Non-pigmented ciliary epithelial cell (primary cell): ENCODE measurements around the gene FLNC.

Experiments used
- DNase-seq: peaks from one replicate; pipeline ENCODE4 v3.0.0-alpha.2; 2010; ENCODE audit warnings: low read depth

Gene FLNC

DNA sequence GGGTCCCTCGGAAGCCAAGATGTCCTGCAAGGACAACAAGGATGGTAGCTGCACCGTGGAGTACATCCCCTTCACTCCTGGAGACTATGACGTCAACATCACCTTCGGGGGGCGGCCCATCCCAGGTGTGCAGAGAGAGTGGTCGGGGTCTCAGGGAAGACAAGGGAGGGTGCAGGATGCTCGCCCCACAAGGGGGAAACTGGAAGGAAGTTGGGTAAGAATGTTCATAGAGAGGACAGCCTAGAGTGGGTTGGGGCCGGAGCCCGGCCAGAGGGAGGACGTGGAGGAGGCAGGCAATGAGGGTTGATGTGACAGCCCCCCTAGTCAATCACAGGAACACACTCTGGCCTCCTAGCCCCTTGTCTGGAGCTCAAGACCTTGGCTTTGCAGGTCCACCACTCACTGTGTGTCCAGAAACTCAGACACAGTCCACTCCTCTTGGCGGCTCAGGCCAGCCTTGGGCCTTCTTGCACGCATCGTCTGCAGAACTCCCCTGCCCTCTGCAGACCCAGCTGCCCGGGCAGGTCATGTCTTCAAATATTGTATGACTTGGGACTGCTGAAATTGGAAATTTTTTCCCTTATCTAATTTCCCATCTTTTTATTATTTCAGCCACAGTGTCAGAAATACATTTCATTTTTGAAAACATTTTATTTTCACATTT lies 16.7 kb downstream of the FLNC start:
- no peak for DNase-seq

DNA sequence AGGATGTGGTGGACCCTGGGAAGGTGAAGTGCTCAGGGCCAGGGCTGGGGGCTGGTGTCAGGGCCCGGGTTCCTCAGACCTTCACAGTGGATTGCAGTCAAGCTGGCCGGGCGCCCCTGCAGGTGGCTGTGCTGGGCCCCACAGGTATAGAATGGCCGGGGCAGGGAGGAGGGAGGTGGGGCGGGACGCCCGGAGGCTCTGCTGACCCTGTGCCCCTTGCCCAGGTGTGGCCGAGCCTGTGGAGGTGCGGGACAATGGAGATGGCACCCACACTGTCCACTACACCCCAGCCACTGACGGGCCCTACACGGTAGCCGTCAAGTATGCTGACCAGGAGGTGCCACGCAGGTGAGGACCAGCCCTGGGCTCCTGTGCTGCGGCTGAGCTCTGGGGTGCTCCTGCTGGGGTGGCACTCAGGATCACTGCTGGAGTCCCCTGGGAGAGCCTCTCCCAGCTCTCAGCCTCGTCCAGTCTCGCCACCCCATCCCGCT lies 17.6 kb downstream of the FLNC start:
- DNase-seq, result no peak

GRCh38 chr7:128848289-128849155 lies 18.3 kb downstream of the FLNC start:
- DNase-seq, result no peak

DNA sequence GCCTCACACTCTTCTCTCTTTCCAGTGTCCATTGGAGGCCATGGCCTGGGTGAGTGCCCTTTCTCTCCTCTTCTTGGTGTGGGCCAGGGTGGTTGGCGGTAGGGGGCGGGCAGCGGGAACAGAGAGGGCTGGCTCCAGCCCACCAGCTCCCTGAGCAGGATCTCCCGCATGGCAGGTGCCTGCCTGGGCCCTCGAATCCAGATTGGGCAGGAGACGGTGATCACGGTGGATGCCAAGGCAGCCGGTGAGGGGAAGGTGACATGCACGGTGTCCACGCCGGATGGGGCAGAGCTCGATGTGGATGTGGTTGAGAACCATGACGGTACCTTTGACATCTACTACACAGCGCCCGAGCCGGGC lies 18.9 kb downstream of the FLNC start:
- no peak for DNase-seq

- no peak for DNase-seq
Observed at GRCh38 chr7:128849804-128850490, 19.7 kb downstream of the FLNC start.

DNA sequence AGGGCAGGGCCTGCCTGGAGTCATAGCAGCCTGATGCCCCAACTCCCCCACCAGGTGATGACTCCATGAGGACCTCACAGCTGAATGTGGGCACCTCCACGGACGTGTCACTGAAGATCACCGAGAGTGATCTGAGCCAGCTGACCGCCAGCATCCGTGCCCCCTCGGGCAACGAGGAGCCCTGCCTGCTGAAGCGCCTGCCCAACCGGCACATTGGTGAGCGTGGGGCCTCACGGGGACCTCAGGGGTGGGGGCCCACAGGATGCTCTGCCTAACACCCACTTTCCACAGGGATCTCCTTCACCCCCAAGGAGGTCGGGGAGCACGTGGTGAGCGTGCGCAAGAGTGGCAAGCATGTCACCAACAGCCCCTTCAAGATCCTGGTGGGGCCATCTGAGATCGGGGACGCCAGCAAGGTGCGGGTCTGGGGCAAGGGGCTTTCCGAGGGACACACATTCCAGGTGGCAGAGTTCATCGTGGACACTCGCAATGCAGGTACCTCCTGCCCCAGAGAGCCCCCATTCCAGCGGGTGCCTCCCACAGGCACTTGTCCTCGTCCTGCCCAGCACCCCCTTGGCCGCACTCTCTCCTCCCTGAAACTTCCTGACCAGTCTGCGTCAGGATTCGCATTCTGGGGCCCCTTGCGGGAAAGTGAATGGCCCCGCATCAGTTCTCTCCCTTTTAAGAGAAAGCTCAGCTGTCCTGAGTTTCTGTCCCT lies 22.5 kb downstream of the FLNC start:
- DNase-seq, result no peak

DNA sequence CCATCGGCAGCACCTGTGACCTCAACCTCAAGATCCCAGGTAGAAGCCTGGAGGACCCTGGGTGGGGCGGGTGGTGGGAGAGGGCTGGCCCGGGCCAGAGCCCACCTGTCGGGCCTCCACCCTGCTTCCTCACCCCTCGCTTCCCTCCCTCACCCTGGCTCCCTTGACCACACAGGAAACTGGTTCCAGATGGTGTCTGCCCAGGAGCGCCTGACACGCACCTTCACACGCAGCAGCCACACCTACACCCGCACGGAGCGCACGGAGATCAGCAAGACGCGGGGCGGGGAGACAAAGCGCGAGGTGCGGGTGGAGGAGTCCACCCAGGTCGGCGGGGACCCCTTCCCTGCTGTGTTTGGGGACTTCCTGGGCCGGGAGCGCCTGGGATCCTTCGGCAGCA lies 23.6 kb downstream of the FLNC start:
- DNase-seq, result no peak

DNA sequence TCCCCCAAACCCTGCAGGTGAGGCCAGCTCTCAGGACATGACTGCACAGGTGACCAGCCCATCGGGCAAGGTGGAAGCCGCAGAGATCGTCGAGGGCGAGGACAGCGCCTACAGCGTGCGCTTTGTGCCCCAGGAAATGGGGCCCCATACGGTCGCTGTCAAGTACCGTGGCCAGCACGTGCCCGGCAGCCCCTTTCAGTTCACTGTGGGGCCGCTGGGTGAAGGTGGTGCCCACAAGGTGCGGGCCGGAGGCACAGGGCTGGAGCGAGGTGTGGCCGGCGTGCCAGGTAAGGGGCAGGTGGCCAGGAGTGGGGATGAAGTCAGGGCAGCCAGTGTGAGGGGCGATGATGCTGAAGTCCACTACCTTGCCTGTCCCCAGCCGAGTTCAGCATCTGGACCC lies 24.2 kb downstream of the FLNC start:
- no peak for DNase-seq

- DNase-seq, result no peak
Observed at GRCh38 chr7:128855559-128855958, 25.4 kb downstream of the FLNC start.

GRCh38 chr7:128856001-128856718 lies 26.0 kb downstream of the FLNC start:
- no peak for DNase-seq

DNA sequence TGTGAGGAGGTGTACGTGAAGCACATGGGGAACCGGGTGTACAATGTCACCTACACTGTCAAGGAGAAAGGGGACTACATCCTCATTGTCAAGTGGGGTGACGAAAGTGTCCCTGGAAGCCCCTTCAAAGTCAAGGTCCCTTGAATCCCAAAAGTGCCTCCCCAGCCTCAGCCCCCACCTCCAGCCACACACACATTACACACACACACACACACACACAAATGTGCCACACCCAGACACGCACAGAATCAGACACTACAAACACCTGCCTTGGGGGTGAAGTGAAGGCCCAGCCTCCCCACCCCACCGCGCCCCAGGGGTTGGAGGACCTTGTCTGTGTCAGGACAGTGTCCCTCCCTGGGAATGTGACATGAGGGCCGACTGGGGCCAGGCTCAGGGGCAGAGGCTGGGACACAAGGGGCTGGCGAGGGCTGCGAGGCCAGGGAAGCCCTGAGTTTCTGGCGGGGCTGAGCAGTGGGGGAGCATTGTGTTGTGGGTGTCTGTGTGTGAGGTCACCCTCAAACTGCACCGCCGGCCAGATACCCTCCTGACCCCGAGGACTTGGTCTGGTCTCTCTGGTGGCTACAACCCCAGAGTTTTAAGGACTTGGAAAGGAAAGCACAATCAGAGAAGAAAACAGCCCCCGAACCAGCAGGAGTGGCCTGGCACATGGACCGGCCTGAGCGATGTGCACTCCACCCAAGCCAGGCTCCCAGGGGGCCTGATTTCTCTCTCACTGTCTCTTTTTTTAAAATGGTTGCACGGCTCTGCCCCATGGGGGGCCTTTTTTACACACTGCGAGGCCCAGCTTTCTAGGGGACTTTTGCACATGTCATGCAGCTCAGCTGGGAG lies 28.4 kb downstream of the FLNC start:
- DNase-seq, result no peak

GRCh38 chr7:128859232-128860157 lies 29.3 kb downstream of the FLNC start:
- DNase-seq, result no peak

DNA sequence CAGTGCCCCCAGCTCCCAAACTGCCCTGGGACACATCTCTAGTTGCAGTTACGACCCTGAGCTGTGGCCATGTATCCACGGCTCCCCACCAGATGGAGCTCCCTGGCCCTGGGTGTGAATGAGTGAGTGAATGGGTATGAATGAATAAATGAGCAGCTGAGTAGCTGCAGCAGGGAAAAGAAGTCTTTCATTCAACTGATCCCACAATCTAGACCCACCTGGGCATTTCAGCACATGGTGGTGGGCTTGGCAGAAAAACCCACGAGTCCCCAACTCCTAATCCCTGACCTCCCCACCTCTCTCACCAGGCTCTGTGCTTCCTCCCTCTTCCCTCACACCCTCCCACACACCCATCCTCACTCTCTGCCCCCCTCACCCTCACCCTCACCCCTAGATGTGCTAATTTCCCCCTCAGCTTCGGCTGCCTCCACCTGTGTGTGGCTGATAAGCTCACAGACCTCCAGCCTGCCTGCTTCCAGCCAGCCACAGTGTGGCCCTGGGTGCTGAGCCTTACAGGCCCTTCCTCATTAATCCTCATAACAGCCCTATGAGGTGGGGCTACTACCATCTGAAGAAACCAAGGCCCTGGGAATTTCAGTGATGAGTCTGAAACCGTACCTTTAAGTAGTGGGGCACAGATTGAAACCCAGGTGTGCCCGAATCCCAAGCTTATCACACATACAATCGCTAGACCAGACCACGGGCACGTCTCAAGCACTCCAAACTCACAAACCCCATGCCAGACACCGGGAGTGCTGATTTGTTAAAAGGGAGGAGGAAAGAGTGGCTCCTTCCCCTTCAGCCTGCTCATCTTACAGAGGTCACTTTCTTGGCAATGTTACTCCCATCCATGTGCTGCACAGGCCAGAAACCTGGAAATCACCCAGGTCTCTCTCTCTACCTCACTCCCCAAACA lies 30.2 kb downstream of the FLNC start:
- no peak for DNase-seq

GRCh38 chr7:128861957-128862570 lies 31.9 kb downstream of the FLNC start:
- DNase-seq, result no peak

DNA sequence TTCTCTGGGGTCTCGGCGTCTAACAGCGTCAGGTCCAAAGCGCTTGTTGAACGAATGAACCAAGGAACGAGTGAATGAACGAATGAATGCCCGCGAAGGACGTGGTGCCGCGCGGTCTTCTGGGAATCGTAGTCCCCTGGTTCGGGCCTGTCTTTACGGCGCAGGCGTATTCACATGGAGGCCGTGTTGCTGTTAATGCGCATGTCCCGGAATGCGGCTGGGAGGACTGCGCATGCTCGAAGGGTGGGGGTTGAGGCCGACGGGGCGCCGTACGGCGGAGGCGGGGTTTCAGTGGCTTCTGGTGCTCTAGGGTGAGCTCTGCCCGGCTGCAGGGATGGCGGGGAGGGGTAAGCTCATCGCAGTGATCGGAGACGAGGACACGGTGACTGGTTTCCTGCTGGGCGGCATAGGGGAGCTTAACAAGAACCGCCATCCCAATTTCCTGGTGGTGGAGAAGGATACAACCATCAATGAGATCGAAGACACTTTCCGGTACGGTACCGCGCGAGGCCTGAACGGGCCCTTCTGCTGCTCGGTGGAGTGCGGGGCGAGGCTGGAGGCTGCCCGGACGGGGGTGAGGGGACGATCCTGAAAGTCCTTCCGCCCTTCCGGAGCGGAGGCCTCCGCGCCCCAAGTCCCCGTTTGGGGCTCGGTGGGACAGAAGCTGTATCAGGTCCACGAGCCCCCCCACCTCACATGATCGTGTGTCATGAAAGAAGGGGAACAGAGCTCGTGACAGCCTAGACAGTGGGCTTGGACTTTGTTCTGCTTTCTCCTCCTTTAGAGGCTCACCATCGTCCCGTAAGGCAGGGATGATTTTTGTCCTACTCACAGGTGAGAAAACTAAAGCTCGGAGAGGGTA lies 32.6 kb downstream of the FLNC start, which contains the start of gene ATP6V1F:
TSS of gene ATP6V1F (plus strand) at position 286 of the 862 bp plus-strand sequence. CDS start at position 335, 49 bp downstream.
- peak; percentile 81 for DNase-seq

GRCh38 chr7:128863433-128863989 lies 33.3 kb downstream of the FLNC start:
- peak; percentile 35 for DNase-seq
